OCI-LY7 (cell line): Measurements from ENCODE around the gene HMGXB4. TPM values are rescaled to one million over a fixed set of nuclear protein-coding genes. Genes with fewer than 3 reads are reported as not detected.

ENCODE experiments used
- BruUV-seq: library from RNA; stranded (reverse); fragments of 400-500 nt; replicated peaks from 2 replicates; lab custom pipeline; 2021; lab: Mats Ljungman, UMichigan
- CTCF ChIA-PET: fragments of 300-600 bp; sonication (Branson Sonifier 250); formaldehyde crosslinking; loops from one replicate; lab custom pipeline; 2022; ENCODE audit warnings: antibody characterized with exemption; ENCODE audit not compliant: unreplicated experiment; lab: Charles Lee
- POLR2A ChIA-PET: fragments of 300-600 bp; sonication (Branson Sonifier 250); formaldehyde crosslinking; loops from one replicate; lab custom pipeline; 2022; ENCODE audit warnings: antibody characterized with exemption; lab: Charles Lee
- DNase-seq: peaks from one replicate; pipeline ENCODE4 v3.0.0-alpha.2; 2015; ENCODE audit warnings: low spot score
- H2AFZ ChIP-seq: fragments of 200-600 bp; sonication (generic), shearing (Covaris generic); 2 replicates; pipeline ENCODE4 v1.6.1; 2014; ENCODE audit warnings: mild to moderate bottlenecking, antibody characterized with exemption, low read length, moderate library complexity
- H3K27ac ChIP-seq: fragments of 200-600 bp; sonication (generic); 2 replicates; pipeline ENCODE4 v1.5.1; 2014; ENCODE audit warnings: mixed run types, low read depth, mild to moderate bottlenecking, moderate library complexity, low read length, inconsistent platforms; ENCODE audit not compliant: poor library complexity, severe bottlenecking
- H3K36me3 ChIP-seq: fragments of 200-600 bp; sonication (generic); 2 replicates; pipeline ENCODE4 v1.6.1; 2014; ENCODE audit warnings: mild to moderate bottlenecking, antibody characterized with exemption, low read length, moderate library complexity, mixed read lengths; ENCODE audit not compliant: insufficient read depth
- H3K4me1 ChIP-seq: fragments of 200-600 bp; sonication (generic); 2 replicates; pipeline ENCODE4 v1.5.1; 2014; ENCODE audit warnings: mild to moderate bottlenecking, low read length; ENCODE audit not compliant: insufficient read depth, poor library complexity, severe bottlenecking
- H3K4me2 ChIP-seq: fragments of 200-600 bp; sonication (generic); 2 replicates; pipeline ENCODE4 v1.6.1; 2014; ENCODE audit warnings: mild to moderate bottlenecking, low read length
- H3K4me3 ChIP-seq: fragments of 200-600 bp; sonication (generic); 2 replicates; pipeline ENCODE4 v1.5.1; 2014; ENCODE audit warnings: mild to moderate bottlenecking, low read depth, low read length; ENCODE audit not compliant: poor library complexity, severe bottlenecking
- H3K79me2 ChIP-seq: fragments of 200-600 bp; sonication (generic); 2 replicates; pipeline ENCODE4 v1.6.1; 2016; ENCODE audit warnings: low read depth, mild to moderate bottlenecking, low read length, moderate library complexity, mixed read lengths; ENCODE audit not compliant: insufficient read depth
- H3K9me2 ChIP-seq: fragments of 200-600 bp; sonication (generic); 2 replicates; pipeline ENCODE4 v1.6.1; 2016; ENCODE audit warnings: mild to moderate bottlenecking, low read length, mixed read lengths; ENCODE audit not compliant: insufficient read depth
- H3K9me3 ChIP-seq: fragments of 200-600 bp; sonication (generic); 2 replicates; pipeline ENCODE4 v1.6.1; 2014; ENCODE audit warnings: mild to moderate bottlenecking, mixed run types, low read length, mixed read lengths
- H4K20me1 ChIP-seq: fragments of 200-600 bp; sonication (generic); 2 replicates; pipeline ENCODE4 v1.6.1; 2014; ENCODE audit warnings: mild to moderate bottlenecking, antibody characterized with exemption, low read length, moderate library complexity, mixed read lengths; ENCODE audit not compliant: insufficient read depth
- CTCF ChIP-seq: fragments of 200-600 bp; sonication (generic); conservative IDR thresholded peaks from 2 replicates; pipeline ENCODE4 v1.5.1; 2014; ENCODE audit warnings: mild to moderate bottlenecking, antibody characterized with exemption, low read length, moderate library complexity, mixed read lengths
- EZH2phosphoT487 ChIP-seq: fragments of 200-600 bp; sonication (generic); IDR thresholded peaks from 2 replicates; pipeline ENCODE4 v1.6.1; 2018; ENCODE audit warnings: low read depth, borderline replicate concordance, mild to moderate bottlenecking, mixed run types, antibody characterized with exemption, low read length, moderate library complexity, mixed read lengths
- intact Hi-C: fragments of 100-400 bp; cut with micrococcal nuclease; formaldehyde crosslinking; loops from one replicate; pipeline ENCODE4 v1.10.0; 2022; ENCODE audit not compliant: unreplicated experiment
- total RNA-seq, 2 experiments: library from RNA; depleted of rRNA in 1 of 2; stranded (reverse); fragments of >200 nt in 1 of 2; shearing (Covaris generic) in 1 of 2; gene quantifications; 2 replicates each; pipeline ENCODE4 v1.2.3, GENCODE V29; 2014 to 2022

HMGXB4 gene
- total RNA-seq, 2 experiments from 2014 or later, result 25.2 to 46.9 TPM

GRCh38 chr22:35315141-35315854, 58.0 kb downstream of the HMGXB4 start:
- H3K27ac ChIP-seq, result no peak overlapping the region
- POLR2A ChIA-PET, result no interaction called here
- DNase-seq, result no peak
- intact Hi-C loops, result no loop called here
- H3K79me2 ChIP-seq, result no peaks in the 10 kb centered on the region
- CTCF ChIA-PET, result no interaction called here
- no peaks in the 10 kb centered on the region for H3K9me3 ChIP-seq
- H4K20me1 ChIP-seq, result no peaks in the 10 kb centered on the region
- no peaks in the 10 kb centered on the region; the same call in 1 of the 2 replicates for H3K36me3 ChIP-seq
- TF ChIP-seq EZH2phosphoT487, result no peak
- TF ChIP-seq CTCF, result no peak
- H3K4me1 ChIP-seq, result peaks cover 12% of the 10 kb centered on the region
- H3K4me2 ChIP-seq, result no peak overlapping the region; the same call in 1 of the 2 replicates
- BruUV-seq, result no TSS peak
- no peak overlapping the region for H2AFZ ChIP-seq
- H3K9me2 ChIP-seq, result no peaks in the 10 kb centered on the region
- H3K4me3 ChIP-seq, result no peak overlapping the region

GRCh38 chr22:35315855-35316745, 58.8 kb downstream of the HMGXB4 start:
- Histone ChIP-seq H3K27ac (no peak overlapping the region), H3K79me2 (no peaks in the 10 kb centered on the region), H3K4me2 (no peak overlapping the region; the same call in 1 of the 2 replicates), H3K4me3 (no peak overlapping the region), H4K20me1 (no peaks in the 10 kb centered on the region), H2AFZ (no peak overlapping the region), H3K36me3 (no peaks in the 10 kb centered on the region; the same call in 1 of the 2 replicates), H3K9me2 (no peaks in the 10 kb centered on the region), H3K4me1 (peaks cover 4% of the 10 kb centered on the region), H3K9me3 (no peaks in the 10 kb centered on the region)
- TF ChIP-seq EZH2phosphoT487 (no peak), CTCF (no peak)
- no TSS peak for BruUV-seq
- ChIA-PET POLR2A (no interaction called here), CTCF (no interaction called here)
- intact Hi-C loops, result no loop called here
- DNase-seq, result no peak
